ENCODE measurements around the gene CRADD.

- TF ChIP-seq CTCF (IDR thresholded peaks at IDR 0.05; ENCODE audit: insufficient read depth, low read length) (no peak), POLR2AphosphoS5 (IDR thresholded peaks at IDR 0.05; ENCODE audit: low read depth) (no peak), REST (IDR thresholded peaks at IDR 0.05; ENCODE audit: insufficient replicate concordance, low read depth) (no peak), SPI1 (IDR thresholded peaks at IDR 0.05; ENCODE audit: borderline replicate concordance, low read depth) (no peak), GABPA (IDR thresholded peaks at IDR 0.05; ENCODE audit: low read depth) (no peak)
Observed at GRCh38 chr12:93756288-93756687, 79.1 kb downstream of the CRADD start.
